IPS-15b (cell line): ENCODE data around the gene JAGN1.
"Not testable (repeated sequence)": the region's sequence is repeated elsewhere in the genome, so short reads cannot be mapped to it uniquely, and the experiment has no call there.

Source experiments
- H3K27me3 ChIP-seq: one replicate; pipeline ENCODE4 v1.6.1; 2013; ENCODE audit warnings: low read length; ENCODE audit not compliant: control insufficient read depth, insufficient read depth
- H3K36me3 ChIP-seq: one replicate; pipeline ENCODE4 v1.6.1; 2013; ENCODE audit warnings: low read length; ENCODE audit not compliant: control insufficient read depth, insufficient read depth
- H3K4me1 ChIP-seq: one replicate; pipeline ENCODE4 v1.6.1; 2013; ENCODE audit warnings: mild to moderate bottlenecking, low read length; ENCODE audit not compliant: control insufficient read depth, insufficient read depth
- H3K4me3 ChIP-seq: one replicate; pipeline ENCODE4 v1.5.1; 2013; ENCODE audit warnings: low read depth, low read length
- H3K9ac ChIP-seq: one replicate; pipeline ENCODE4 v1.6.1; 2013; ENCODE audit warnings: low read depth, mild to moderate bottlenecking, low read length
- H3K9me3 ChIP-seq: one replicate; pipeline ENCODE4 v1.6.1; 2013; ENCODE audit warnings: mild to moderate bottlenecking, low read length; ENCODE audit not compliant: control insufficient read depth, insufficient read depth

The JAGN1 gene

DNA sequence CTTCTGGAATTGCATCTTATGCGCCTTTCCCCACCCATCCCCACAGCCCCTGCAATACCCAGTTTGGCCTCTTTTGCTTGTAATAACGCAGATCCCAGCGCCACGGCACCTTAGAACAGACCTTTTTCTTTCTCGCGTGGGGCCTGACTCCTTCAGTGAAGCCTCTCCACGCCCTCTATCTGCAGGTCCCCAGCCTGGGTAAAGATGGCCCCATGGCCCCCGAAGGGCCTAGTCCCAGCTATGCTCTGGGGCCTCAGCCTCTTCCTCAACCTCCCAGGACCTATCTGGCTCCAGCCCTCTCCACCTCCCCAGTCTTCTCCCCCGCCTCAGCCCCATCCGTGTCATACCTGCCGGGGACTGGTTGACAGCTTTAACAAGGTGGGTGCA, 43.8 kb downstream of the JAGN1 start:
- H3K4me1 ChIP-seq: no peaks in the 10 kb centered on the region
- H3K27me3 ChIP-seq: no peaks in the 10 kb centered on the region
- peak overlapping the region; percentile 70 for H3K4me3 ChIP-seq
- H3K36me3 ChIP-seq: no peaks in the 10 kb centered on the region
- peak overlapping the region; percentile 68 for H3K9ac ChIP-seq
- no peaks in the 10 kb centered on the region for H3K9me3 ChIP-seq

DNA sequence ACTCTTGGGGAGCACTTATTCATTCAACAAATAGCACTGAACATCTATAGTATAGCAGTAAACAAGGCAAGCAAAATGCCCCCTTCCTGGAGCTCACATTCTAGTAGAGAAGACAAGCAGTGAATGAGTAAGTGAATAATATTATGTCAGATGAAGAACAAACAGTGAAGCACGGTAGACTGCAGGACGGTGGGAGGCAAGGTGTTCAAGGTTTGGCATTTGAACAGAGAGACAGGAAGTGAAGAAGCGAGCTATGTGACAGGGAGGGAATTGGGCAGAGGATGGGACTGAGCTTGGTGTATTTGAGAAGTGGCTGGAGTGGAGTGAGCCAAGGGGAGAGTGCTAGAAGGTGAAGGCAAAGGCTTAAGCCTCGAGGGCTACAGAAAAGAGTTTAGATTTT, 44.6 kb downstream of the JAGN1 start:
- Histone ChIP-seq H3K9ac (no peak overlapping the region), H3K27me3 (no peaks in the 10 kb centered on the region), H3K36me3 (no peaks in the 10 kb centered on the region), H3K4me3 (no peak overlapping the region), H3K9me3 (no peaks in the 10 kb centered on the region), H3K4me1 (no peaks in the 10 kb centered on the region)

DNA sequence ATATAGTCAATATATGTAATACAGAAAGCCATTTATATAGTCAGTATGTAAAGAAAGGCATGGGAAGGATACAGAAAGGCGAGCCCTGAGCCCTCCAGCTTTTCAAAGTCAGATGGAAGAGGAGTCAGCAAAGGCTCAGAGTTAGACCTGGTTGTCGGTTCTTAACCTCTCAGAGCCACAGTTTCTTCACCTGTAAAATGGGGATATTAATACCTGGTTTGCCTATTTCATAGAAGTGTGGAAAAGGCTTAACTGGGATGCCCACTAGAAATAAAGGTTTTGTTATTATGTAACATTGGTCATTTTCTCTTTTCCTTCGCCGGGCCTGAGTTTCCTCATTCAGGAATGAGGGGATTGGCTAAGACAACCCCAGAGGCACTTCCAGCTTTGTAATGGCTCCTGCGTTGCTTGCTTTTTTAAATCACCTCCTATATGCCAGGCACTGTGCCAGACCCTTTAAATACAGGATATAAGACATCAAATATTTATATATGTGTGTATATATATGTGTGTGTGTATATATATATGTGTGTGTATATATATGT, 45.6 kb downstream of the JAGN1 start:
- Histone ChIP-seq H3K4me3 (no peak overlapping the region), H3K27me3 (no peaks in the 10 kb centered on the region), H3K9ac (no peak overlapping the region), H3K9me3 (no peaks in the 10 kb centered on the region), H3K4me1 (no peaks in the 10 kb centered on the region), H3K36me3 (no peaks in the 10 kb centered on the region)

DNA sequence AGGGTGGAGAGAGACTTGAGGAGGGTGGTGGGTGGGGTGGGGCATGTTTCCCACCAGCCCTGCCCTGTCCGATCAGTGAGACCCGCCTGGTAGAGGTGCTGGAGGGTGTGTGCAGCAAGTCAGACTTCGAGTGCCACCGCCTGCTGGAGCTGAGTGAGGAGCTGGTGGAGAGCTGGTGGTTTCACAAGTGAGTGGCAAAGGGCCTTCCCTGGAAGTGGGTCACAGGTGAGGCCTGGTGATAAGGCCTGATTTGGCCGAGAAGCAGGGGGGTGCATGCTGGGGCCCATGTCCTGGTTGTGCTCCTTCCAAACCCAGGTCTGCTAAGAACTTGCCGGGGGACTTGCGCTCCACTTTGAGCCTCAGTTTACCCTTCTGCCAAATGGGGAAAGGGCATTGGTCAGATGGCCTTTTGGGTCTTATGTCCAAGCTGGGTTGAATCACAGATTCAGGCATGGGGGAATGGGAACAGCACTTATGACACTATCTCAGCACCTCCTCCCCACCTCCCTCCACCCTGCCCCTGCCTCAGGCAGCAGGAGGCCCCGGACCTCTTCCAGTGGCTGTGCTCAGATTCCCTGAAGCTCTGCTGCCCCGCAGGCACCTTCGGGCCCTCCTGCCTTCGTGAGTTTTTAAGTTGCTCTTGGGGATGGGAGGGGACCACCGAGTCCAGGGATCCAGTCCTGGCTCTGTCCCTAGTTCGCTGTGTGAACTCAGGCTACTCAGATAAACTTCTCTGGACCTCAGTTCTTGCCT, 47.3 kb downstream of the JAGN1 start:
- Histone ChIP-seq H3K9ac (no peak overlapping the region), H3K36me3 (no peaks in the 10 kb centered on the region), H3K9me3 (no peaks in the 10 kb centered on the region), H3K27me3 (no peaks in the 10 kb centered on the region), H3K4me1 (no peaks in the 10 kb centered on the region), H3K4me3 (no peak overlapping the region)

DNA sequence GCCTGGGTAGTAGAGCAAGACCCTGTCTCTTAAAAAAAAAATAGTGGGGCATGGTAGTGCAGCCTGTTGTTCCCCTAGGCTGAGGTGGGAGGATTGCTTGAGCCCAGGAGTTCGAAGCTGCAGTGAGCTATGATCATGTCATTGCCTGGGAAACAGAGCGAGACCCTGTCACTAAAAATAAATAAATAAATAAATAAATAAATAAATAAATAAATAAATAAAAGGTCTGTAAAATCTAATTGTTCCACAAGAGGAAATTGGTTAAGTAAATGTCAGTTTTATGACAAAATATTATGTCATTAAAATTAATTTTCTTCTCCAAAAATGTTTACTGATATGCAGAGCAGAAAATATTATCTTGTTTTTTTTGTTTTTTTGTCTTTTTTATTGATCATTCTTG, 48.6 kb downstream of the JAGN1 start:
- no peaks in the 10 kb centered on the region for H3K36me3 ChIP-seq

DNA sequence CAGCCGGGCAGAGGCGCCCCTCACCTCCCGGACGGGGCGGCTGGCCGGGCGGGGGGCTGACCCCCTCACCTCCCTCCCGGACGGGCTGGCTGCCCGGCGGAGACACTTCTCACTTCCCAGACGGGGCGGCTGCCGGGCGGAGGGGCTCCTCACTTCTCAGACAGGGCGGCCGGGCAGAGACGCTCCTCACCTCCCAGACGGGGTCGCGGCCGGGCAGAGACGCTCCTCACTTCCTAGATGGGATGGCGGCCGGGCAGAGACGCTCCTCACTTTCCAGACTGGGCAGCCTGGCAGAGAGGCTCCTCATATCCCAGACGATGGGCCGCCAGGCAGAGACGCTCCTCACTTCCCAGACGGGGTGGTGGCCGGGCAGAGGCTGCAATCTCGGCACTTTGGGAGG, 49.5 kb downstream of the JAGN1 start:
- H3K27me3 ChIP-seq, H3K4me3 ChIP-seq, H3K9me3 ChIP-seq, H3K4me1 ChIP-seq, H3K9ac ChIP-seq, H3K36me3 ChIP-seq: not testable (repeated sequence)

More for the DNA sequence above, 48.6 kb downstream of the JAGN1 start:
- H3K9me3 ChIP-seq: no peaks in the 10 kb centered on the region
- no peaks in the 10 kb centered on the region for H3K4me1 ChIP-seq
- no peaks in the 10 kb centered on the region for H3K27me3 ChIP-seq
- H3K4me3 ChIP-seq: no peak overlapping the region
- no peak overlapping the region for H3K9ac ChIP-seq

DNA sequence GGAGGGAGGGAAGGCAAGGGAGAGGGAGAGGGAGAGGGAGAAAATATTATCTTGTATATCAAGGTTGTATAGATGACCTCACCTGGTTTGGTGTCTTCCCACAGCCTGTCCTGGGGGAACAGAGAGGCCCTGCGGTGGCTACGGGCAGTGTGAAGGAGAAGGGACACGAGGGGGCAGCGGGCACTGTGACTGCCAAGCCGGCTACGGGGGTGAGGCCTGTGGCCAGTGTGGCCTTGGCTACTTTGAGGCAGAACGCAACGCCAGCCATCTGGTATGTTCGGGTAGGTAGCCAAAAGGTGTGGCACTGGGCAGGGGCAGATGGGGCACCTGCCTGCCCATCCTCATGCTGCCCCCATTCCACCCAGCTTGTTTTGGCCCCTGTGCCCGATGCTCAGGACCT, 50.3 kb downstream of the JAGN1 start:
- peaks cover 3% of the 10 kb centered on the region for H3K36me3 ChIP-seq
- H3K9ac ChIP-seq: no peak overlapping the region
- no peaks in the 10 kb centered on the region for H3K27me3 ChIP-seq
- H3K4me1 ChIP-seq: no peaks in the 10 kb centered on the region
- H3K9me3 ChIP-seq: no peaks in the 10 kb centered on the region
- no peak overlapping the region for H3K4me3 ChIP-seq

DNA sequence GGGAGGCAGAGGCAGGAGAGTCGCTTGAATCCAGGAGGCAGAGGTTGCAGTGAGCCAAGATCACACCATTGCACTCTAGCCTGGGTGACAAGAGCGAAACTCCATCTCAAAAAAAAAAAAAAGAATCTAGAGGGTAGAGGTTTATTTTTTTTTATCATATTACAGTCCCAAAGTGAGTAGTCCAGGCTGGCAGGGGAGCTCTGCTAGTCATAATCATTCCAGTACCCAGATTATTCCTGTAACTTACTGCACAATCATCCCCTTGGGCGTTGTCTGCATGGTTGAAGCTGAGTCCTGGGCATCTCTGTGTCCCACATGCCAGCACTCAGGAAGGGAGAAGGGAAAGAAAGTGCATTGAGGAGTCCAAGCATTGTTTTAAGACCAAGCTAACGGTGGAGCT, 51.8 kb downstream of the JAGN1 start:
- H3K9me3 ChIP-seq: no peaks in the 10 kb centered on the region
- H3K36me3 ChIP-seq: peaks cover 3% of the 10 kb centered on the region

DNA sequence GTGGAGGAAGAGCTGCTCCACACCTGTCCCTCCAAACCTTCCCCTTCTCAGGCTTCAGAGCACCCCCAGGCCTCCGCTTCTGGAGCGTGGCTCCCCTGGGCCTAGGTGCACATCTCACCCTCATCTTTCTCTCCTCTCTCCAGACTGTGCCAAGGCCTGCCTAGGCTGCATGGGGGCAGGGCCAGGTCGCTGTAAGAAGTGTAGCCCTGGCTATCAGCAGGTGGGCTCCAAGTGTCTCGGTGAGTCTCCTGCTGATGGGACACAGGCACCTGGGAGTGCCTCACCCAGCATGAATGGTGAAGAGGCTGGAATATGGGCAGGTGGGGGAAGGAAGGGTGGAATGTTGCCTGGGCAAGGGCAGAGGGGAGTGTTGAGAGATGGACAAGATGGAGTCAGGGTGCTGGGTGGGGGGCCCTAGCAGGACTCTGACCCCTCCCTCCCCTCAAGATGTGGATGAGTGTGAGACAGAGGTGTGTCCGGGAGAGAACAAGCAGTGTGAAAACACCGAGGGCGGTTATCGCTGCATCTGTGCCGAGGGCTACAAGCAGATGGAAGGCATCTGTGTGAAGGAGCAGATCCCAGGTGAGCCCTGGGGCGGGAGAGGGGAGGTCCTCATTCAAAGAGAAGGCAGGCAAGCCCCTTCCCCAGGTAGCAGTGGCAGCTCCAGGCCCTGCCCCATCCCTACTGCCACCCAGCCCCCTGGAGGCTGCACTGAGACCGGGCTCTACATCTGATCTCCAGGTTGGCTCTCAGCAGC, 52.7 kb downstream of the JAGN1 start:
- Histone ChIP-seq H3K4me1 (no peaks in the 10 kb centered on the region), H3K36me3 (peaks cover 3% of the 10 kb centered on the region), H3K4me3 (no peak overlapping the region), H3K27me3 (no peaks in the 10 kb centered on the region), H3K9me3 (no peaks in the 10 kb centered on the region), H3K9ac (no peak overlapping the region)

More for the DNA sequence above, 51.8 kb downstream of the JAGN1 start:
- H3K9ac ChIP-seq: no peak overlapping the region
- H3K27me3 ChIP-seq: no peaks in the 10 kb centered on the region
- H3K4me1 ChIP-seq: no peaks in the 10 kb centered on the region
- H3K4me3 ChIP-seq: no peak overlapping the region
